K562 (cell line): Measurements from ENCODE around the gene SKAP1. TPM values are rescaled to one million over a fixed set of nuclear protein-coding genes. Genes with fewer than 3 reads are reported as not detected.

Experiments
- ATAC-seq: fragments of 200-7000 bp; cut with Tn5 transposase; 3 replicates; pipeline ENCODE4 v1.9.1; 2020; ENCODE audit warnings: moderate library complexity
- BruUV-seq: library from RNA; stranded (reverse); fragments of 400-500 nt; replicated peaks from 2 replicates; lab custom pipeline; 2021; lab: Mats Ljungman, UMichigan
- CTCF ChIA-PET: fragments of 300-600 bp; formaldehyde crosslinking; extraction: SDS; loops from one replicate; lab custom pipeline; 2021; ENCODE audit warnings: low intra/inter-chr PET ratio; lab: Yijun Ruan, JAX
- POLR2A ChIA-PET: fragments of 300-600, 350-650 bp; sonication (Branson Sonifier 250); formaldehyde crosslinking; extraction: SDS; loops from one replicate; lab custom pipeline; 2021; ENCODE audit warnings: antibody characterized with exemption, inconsistent platforms; lab: Yijun Ruan, JAX
- DNase-seq, 4 experiments: peaks; one replicate each; pipeline versions ENCODE4 v3.0.0 to v3.0.0-alpha.2; 2011 to 2018; ENCODE audit warnings: low spot score in 3 of 4, mixed read lengths in 3 of 4; ENCODE audit errors: extremely low read depth in 1 of 4
- FAIRE-seq: peaks from 2 replicates; lab custom pipeline; 2011; peaks lifted over from hg19 to GRCh38; lab: Jason Lieb, UNC
- H2AFZ ChIP-seq: 2 replicates; pipeline ENCODE4 v1.6.0; 2011; ENCODE audit warnings: low read depth, low read length, control low read depth, inconsistent platforms
- H3K27ac ChIP-seq: fragments of 200-600 bp; 3 replicates; pipeline ENCODE4 v1.8.0; 2011; ENCODE audit warnings: low read depth, mild to moderate bottlenecking, control low read depth, inconsistent platforms, low read length, moderate library complexity, mixed read lengths; ENCODE audit errors: extremely low read depth
- H3K27me3 ChIP-seq, 2 experiments: fragments of 300-600 bp in 1 of 2; 2 replicates in 1 of 2; 3 replicates in 1 of 2; pipeline versions ENCODE4 v1.6.0 to v1.8.0; 2011; ENCODE audit warnings: inconsistent platforms in 2 of 2, low read length in 2 of 2, mild to moderate bottlenecking in 1 of 2, mixed read lengths in 1 of 2, moderate library complexity in 1 of 2; ENCODE audit not compliant: control insufficient read depth in 2 of 2, insufficient read depth in 2 of 2
- H3K36me3 ChIP-seq: fragments of 300-600 bp; 3 replicates; pipeline ENCODE4 v1.8.0; 2011; ENCODE audit warnings: mild to moderate bottlenecking, low read length, inconsistent platforms; ENCODE audit not compliant: control insufficient read depth, insufficient read depth
- H3K4me1 ChIP-seq, 2 experiments: fragments of 200-600 bp in 1 of 2; replicated peaks in 1 of 2; 2 replicates in 1 of 2; 3 replicates in 1 of 2; pipeline versions ENCODE4 v1.5.1 to v1.8.0; 2011; ENCODE audit warnings: inconsistent platforms in 2 of 2, low read length in 2 of 2, mild to moderate bottlenecking in 1 of 2, mixed read lengths in 1 of 2, moderate library complexity in 1 of 2; ENCODE audit not compliant: control insufficient read depth in 2 of 2, insufficient read depth in 2 of 2
- H3K4me2 ChIP-seq: 2 replicates; pipeline ENCODE4 v1.6.1; 2011; ENCODE audit warnings: low read length, control low read depth, inconsistent platforms, mixed read lengths; ENCODE audit not compliant: insufficient read depth
- H3K4me3 ChIP-seq: fragments of 200-600 bp; sonication (generic), shearing (Covaris generic); 2 replicates; pipeline ENCODE4 v1.5.1; 2016; ENCODE audit warnings: control low read depth, inconsistent platforms
- H3K79me2 ChIP-seq: fragments of 200-600 bp; 3 replicates; pipeline ENCODE4 v1.8.0; 2011; ENCODE audit warnings: low read length, inconsistent platforms; ENCODE audit not compliant: control insufficient read depth, insufficient read depth
- H3K9ac ChIP-seq, 2 experiments: 2 replicates each; pipeline versions ENCODE4 v1.6.0 to v1.6.1; 2011; ENCODE audit warnings: low read depth in 2 of 2, low read length in 2 of 2, control low read depth in 1 of 2, inconsistent platforms in 1 of 2, mild to moderate bottlenecking in 1 of 2, mixed read lengths in 1 of 2; ENCODE audit not compliant: insufficient read depth in 1 of 2
- H3K9me1 ChIP-seq: one replicate; pipeline ENCODE4 v1.6.0; 2011; ENCODE audit warnings: inconsistent platforms, mild to moderate bottlenecking, low read length, moderate library complexity; ENCODE audit not compliant: control insufficient read depth, insufficient read depth
- H3K9me3 ChIP-seq: replicated peaks from 2 replicates; pipeline ENCODE4 v1.5.1; 2011; ENCODE audit warnings: low read depth, low read length, inconsistent platforms; ENCODE audit not compliant: control insufficient read depth, insufficient read depth
- H4K20me1 ChIP-seq: replicated peaks from 2 replicates; pipeline ENCODE4 v1.6.1; 2011; ENCODE audit warnings: low read length, inconsistent platforms, mixed read lengths; ENCODE audit not compliant: control insufficient read depth, insufficient read depth
- ATF3 ChIP-seq, 2 experiments: fragments of 450-650 bp in 1 of 2; sonication (generic) in 1 of 2; formaldehyde crosslinking in 1 of 2; IDR thresholded peaks in 1 of 2; conservative IDR thresholded peaks in 1 of 2; 2 replicates each; pipeline versions ENCODE4 v1.6.1 to v1.8.1; 2016 to 2023; ENCODE audit warnings: mild to moderate bottlenecking in 2 of 2, moderate library complexity in 2 of 2, inconsistent platforms in 1 of 2, missing genetic modification reagents in 1 of 2
- CGGBP1 ChIP-seq: fragments of 250-450 bp; sonication (Bioruptor Pico); IDR thresholded peaks from 2 replicates; pipeline ENCODE4 v1.9.0; 2021; ENCODE audit warnings: mild to moderate bottlenecking
- FOSL1 ChIP-seq: fragments of 200-800 bp; sonication (Bioruptor generic); conservative IDR thresholded peaks from 2 replicates; pipeline ENCODE4 v1.6.1; 2016; ENCODE audit warnings: missing genetic modification characterization, missing compliant biosample characterization
- JUND ChIP-seq, 2 experiments: IDR thresholded peaks; 2 replicates in 1 of 2; 3 replicates in 1 of 2; pipeline ENCODE4 v1.6.1; 2011; ENCODE audit warnings: borderline replicate concordance in 2 of 2, low read depth in 2 of 2, low read length in 2 of 2, improper control_type of control experiment in 1 of 2, missing biosample characterization in 1 of 2, missing genetic modification characterization in 1 of 2, missing genetic modification reagents in 1 of 2
- MAX ChIP-seq: sonication (generic); formaldehyde crosslinking; IDR thresholded peaks from 2 replicates; pipeline ENCODE4 v1.9.0; 2022; ENCODE audit warnings: mild to moderate bottlenecking, missing genetic modification reagents
- WGBS: fragments of 100-300 bp; shearing (Covaris generic); methylation state at CpG from one replicate; pipeline ENCODE4 v1.1.6; 2016; ENCODE audit warnings: low coverage, mixed read lengths; ENCODE audit not compliant: insufficient coverage; ENCODE audit errors: missing lambda C conversion rate; 5-methylcytosine and 5-hydroxymethylcytosine counted together
- in situ Hi-C: fragments of 300-500 bp; cut with MboI; formaldehyde crosslinking; loops from 4 replicates; pipeline ENCODE4 v1.15.0; 2018; ENCODE audit warnings: inconsistent platforms, mixed read lengths
- intact Hi-C: fragments of 100-400 bp; cut with micrococcal nuclease; formaldehyde crosslinking; loops from 2 replicates; pipeline ENCODE4 v1.14.2; 2022
- polyA plus RNA-seq, 8 experiments: library from polyadenylated mRNA; depleted of rRNA in 4 of 8; stranded (reverse) in 5 of 8; unstranded in 3 of 8; fragments of >200 nt; fragmentation: Nextera tagmentation in 2 of 8; fragmentation: Illumina TruSeq in 1 of 8; extraction: Ambion mirVana in 2 of 8; extraction: Trizol in 1 of 8; gene quantifications; 2 replicates each; pipeline versions ENCODE4 v1.2.1 to v1.2.3, GENCODE V29; 2011 to 2014; ENCODE audit warnings: inconsistent platforms in 1 of 8, missing spikeins in 1 of 8
- total RNA-seq, 7 experiments: library from RNA; depleted of rRNA in 6 of 7; stranded (reverse); fragments of >200 nt in 6 of 7; fragmentation: Illumina TruSeq in 2 of 7; extraction: Trizol in 2 of 7; gene quantifications; 2 replicates each; pipeline versions ENCODE4 v1.2.1 to v1.2.3, GENCODE V29; 2011 to 2021; ENCODE audit warnings: low replicate concordance in 1 of 7

Gene SKAP1
- total and polyA plus RNA-seq, 9 of the 15 experiments (the other 6 are each of a cell fraction or from before 2014, with no cell fraction given) = 0.06 to 0.80 (median 0.10) TPM; not detected in 4

GRCh38 chr17:48470388-48471034 lies 40.5 kb upstream of the SKAP1 start:
- Histone ChIP-seq H2AFZ (0 out of 2 replicates have a peak overlapping the region, but pooled peaks have one; percentile 12), H3K4me1 (peaks cover 0 to 15% of the 10 kb centered on the region in 2 experiments; a peak in 4 of 5 replicates), H3K79me2 (no peaks in the 10 kb centered on the region), H3K9ac (no peak overlapping the region), H3K4me3 (no peak overlapping the region), H3K9me1 (no peaks in the 10 kb centered on the region), H3K36me3 (no peaks in the 10 kb centered on the region), H4K20me1 (no peaks in the 10 kb centered on the region), H3K4me2 (no peak overlapping the region), H3K27ac (no peak overlapping the region), H3K27me3 (no peaks in the 10 kb centered on the region), H3K9me3 (no peaks in the 10 kb centered on the region)
- in situ Hi-C loops = no loop called here
- TF ChIP-seq JUND (IDR thresholded peaks at IDR 0.05; ENCODE audit: borderline replicate concordance, low read depth, low read length) = no peak
- 0 out of 3 replicates have a peak, but pooled peaks have one; percentile 16 for TF ChIP-seq JUND (tag; IDR thresholded peaks at IDR 0.05; ENCODE audit: borderline replicate concordance, low read depth, low read length)
- TF ChIP-seq ATF3 (IDR thresholded peaks at IDR 0.05) = peak; percentile 61
- TF ChIP-seq ATF3 (CRISPR knock-in tag; conservative IDR thresholded peaks at IDR 0.05) = no peak
- peak; percentile 47 for TF ChIP-seq FOSL1
- no peak for TF ChIP-seq MAX
- TF ChIP-seq CGGBP1 (CRISPR knock-in tag) = no peak
- FAIRE-seq (no peak), ATAC-seq (no peak), DNase-seq (no peak)
- CTCF ChIA-PET = no interaction called here
- intact Hi-C loops = no loop called here
- BruUV-seq = no TSS peak
- POLR2A ChIA-PET = no interaction called here
- WGBS = 22% methylated on average over 6 of the region's 6 CpGs
